LNCaP clone FGC (cell line): ENCODE results near the gene PSMB1.

ENCODE experiments used
- DNase-seq: peaks from one replicate; pipeline ENCODE4 v3.0.0-alpha.2; 2011; ENCODE audit warnings: low read depth
- H3K4me3 ChIP-seq: 2 replicates; pipeline ENCODE4 v1.5.1; 2011; ENCODE audit warnings: mild to moderate bottlenecking, low read depth, low read length, control low read depth
- TF ChIP-seq, protein P1 (sequence below): IDR thresholded peaks from 2 replicates; pipeline ENCODE4 v1.5.1; 2012; ENCODE audit warnings: mild to moderate bottlenecking; ENCODE audit not compliant: control insufficient read depth, insufficient read depth; ENCODE audit errors: extremely low read depth

The PSMB1 gene

DNA sequence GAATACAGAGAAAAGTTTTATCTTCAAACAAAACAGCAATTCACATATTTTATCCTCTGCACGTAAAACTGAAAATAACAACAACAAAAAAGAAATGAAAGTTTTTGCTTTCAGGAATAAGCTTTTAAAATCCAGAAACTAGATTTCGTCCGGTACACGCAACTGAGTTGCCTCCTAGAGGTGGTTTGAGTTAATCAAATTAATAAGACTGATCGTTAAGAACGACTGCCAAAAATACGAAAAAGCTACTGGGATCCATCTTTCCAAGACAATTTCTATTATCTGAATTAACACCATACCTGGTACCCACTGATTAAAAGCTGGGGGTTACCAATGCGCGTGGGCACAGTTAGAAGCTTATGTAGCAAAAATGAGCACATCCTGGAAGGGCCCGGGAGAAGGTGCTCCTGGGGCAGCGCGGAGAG, 30.7 kb upstream of the PSMB1 start:
- no peak for DNase-seq
- peak overlapping the region; percentile 81 for H3K4me3 ChIP-seq
- TF ChIP-seq, protein P1, sequence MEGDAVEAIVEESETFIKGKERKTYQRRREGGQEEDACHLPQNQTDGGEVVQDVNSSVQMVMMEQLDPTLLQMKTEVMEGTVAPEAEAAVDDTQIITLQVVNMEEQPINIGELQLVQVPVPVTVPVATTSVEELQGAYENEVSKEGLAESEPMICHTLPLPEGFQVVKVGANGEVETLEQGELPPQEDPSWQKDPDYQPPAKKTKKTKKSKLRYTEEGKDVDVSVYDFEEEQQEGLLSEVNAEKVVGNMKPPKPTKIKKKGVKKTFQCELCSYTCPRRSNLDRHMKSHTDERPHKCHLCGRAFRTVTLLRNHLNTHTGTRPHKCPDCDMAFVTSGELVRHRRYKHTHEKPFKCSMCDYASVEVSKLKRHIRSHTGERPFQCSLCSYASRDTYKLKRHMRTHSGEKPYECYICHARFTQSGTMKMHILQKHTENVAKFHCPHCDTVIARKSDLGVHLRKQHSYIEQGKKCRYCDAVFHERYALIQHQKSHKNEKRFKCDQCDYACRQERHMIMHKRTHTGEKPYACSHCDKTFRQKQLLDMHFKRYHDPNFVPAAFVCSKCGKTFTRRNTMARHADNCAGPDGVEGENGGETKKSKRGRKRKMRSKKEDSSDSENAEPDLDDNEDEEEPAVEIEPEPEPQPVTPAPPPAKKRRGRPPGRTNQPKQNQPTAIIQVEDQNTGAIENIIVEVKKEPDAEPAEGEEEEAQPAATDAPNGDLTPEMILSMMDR: no peak

DNA sequence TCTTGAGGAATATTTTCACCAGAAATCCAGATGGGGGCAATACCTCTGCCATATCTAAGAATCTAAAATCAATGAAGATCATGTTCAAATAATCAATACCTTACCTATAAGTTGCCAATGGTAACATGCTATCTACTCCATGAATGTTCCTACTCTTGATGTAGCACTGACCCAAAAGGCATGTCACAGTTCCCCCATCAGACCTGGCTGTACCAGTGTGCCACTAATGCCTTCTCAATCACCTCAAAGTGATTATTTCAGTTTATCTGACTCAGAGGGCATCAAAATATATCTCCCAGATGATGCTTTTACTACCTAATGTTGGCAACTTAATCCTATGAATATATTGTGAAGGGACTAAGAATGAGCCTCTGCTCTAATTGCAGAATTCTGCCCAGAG, 25.8 kb upstream of the PSMB1 start:
- DNase-seq: no peak
- no peak overlapping the region for H3K4me3 ChIP-seq
- TF ChIP-seq, protein P1: no peak

DNA sequence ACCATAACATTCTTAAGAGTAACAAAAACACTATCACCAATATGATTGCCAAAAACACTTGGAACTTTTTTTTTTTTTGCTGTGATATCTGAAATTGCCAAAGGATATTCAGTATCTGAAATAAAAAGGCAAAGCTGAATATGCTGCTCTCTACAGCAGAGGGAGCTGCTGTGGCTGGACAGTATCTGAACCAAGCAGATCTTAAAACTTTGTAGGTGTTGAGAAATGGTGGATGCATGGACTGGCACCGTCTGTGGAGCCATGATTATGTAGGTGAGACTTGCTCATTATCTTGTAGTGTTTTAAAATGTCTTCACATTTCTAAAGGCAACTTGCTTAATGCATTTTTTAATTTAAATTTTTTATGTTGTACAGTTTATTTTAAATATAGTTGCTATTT, 22.1 kb upstream of the PSMB1 start:
- H3K4me3 ChIP-seq: no peak overlapping the region
- no peak for DNase-seq
- TF ChIP-seq, protein P1: peak; percentile 55

DNA sequence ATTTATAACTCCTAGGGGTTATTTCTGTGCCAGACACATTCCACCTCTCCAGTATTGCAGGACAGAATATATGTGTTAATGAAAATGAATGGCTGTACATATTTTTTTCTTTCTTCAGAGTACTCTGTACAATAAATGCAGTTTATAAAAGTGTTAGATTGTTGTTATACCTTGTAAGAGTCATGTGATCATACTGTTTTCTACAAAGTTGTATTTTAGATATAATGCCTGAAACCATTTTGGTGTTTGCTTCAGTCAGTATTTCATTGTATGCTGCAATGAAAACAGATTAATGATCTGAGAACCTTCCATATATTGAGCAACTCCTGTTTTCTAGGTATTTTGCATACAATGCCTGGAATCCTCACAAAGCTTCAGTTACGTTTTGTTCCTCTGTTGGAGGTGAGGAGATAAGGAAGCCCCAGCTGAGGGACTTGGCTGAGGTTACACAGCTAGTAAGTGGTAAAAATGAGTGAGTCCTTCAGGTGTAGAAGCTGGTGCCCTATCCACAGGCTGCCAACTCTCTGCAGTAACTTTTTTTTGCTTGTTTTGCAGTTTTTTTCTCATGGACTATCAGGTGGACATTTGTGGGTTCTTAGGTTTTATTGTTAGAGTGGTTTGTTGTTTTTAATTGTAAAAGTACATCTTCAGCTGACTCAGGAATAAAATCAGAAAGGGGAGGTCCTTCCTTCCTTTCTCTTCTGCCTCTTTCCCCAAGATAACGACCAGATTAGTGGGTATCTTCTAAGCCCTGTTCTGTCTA, 19.8 kb upstream of the PSMB1 start:
- DNase-seq: no peak
- TF ChIP-seq, protein P1: no peak
- no peak overlapping the region for H3K4me3 ChIP-seq

DNA sequence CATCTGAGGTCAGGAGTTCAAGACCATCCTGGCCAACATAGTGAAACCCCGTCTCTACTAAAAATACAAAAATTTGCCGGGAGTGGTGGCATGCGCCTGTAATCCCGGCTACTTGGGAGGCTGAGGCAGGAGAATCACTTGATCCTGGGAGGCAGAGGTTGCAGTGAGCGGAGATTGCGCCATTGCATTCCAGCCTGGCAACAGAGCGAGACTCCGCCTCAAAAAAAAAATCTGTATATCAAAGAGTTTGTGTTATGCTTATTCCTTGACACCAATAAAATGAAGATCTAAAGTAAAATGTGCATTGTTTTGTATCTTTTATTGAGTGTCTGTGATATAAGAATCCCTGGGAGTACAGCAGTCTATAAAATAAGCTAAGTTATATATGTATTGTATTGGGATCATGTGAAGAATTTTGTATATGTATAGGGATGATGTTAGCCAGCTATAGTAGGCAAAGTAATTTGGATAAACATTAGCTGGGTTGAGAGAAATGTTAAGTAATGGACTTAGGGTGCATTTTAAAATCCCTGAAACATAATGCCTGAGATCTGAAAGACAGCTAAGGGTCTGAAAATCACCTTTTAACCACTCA, 11.9 kb upstream of the PSMB1 start:
- H3K4me3 ChIP-seq: no peak overlapping the region
- TF ChIP-seq, protein P1: no peak
- DNase-seq: no peak

DNA sequence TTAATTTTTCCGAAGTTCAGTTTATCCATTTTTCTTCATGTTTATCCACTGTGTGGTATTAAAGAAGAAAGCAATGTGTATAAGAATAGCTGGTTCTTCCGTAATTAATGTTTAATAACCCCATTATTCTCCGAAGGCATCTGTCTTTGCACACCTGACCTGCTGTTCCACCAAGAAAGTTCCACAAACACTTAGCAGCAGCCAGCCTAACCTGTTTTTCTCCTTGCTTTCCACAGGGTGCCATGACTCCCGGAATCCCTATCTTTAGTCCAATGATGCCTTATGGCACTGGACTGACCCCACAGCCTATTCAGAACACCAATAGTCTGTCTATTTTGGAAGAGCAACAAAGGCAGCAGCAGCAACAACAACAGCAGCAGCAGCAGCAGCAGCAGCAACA, 8.4 kb upstream of the PSMB1 start:
- DNase-seq: peak; percentile 85
- H3K4me3 ChIP-seq: peak overlapping the region; percentile 9; the same call in 1 of the 2 replicates
- TF ChIP-seq, protein P1: no peak
